Stomach (tissue), 9 donors: ENCODE measurements around the gene PKP4. TPM values are rescaled to one million over a fixed set of nuclear protein-coding genes. Genes with fewer than 3 reads are reported as not detected.
A peak's percentile ranks its signal among the peaks of the same experiment; 100 is the strongest.

Experiments
- DNase-seq, 2 donors: peaks; one replicate each; pipeline versions ENCODE4 v3.0.0 to v3.0.0-alpha.2; 2013 to 2019
- H3K27ac ChIP-seq, 5 donors: fragments of 200-600 bp in 4 of 5; sonication (generic) in 4 of 5; one replicate each; pipeline ENCODE4 v1.5.1; 2013 to 2019; ENCODE audit warnings: mild to moderate bottlenecking in 1 of 5, moderate library complexity in 1 of 5
- H3K27me3 ChIP-seq, 3 donors: fragments of 200-600 bp; sonication (generic); one replicate each; pipeline ENCODE4 v1.5.1; 2017 to 2019; ENCODE audit warnings: mixed run types in 1 of 3
- H3K36me3 ChIP-seq, 4 donors: fragments of 200-600 bp; sonication (generic); 1 replicate in 3 of 4; 2 replicates in 1 of 4; pipeline ENCODE4 v1.5.1; 2016 to 2019
- H3K4me1 ChIP-seq, 4 donors: fragments of 200-600 bp; sonication (generic); one replicate each; pipeline ENCODE4 v1.5.1; 2016 to 2019
- H3K4me3 ChIP-seq, 4 donors: fragments of 200-600 bp; sonication (generic) in 3 of 4; one replicate each; pipeline ENCODE4 v1.5.1; 2016 to 2019; ENCODE audit warnings: mild to moderate bottlenecking in 1 of 4
- H3K9me3 ChIP-seq, 4 donors: fragments of 200-600 bp; sonication (generic); one replicate each; pipeline ENCODE4 v1.5.1; 2016 to 2019
- CTCF ChIP-seq, 7 experiments: fragments of 450-650 bp in 4 of 7; fragments of 200-600 bp in 3 of 7; sonication (generic) in 3 of 7; IDR thresholded peaks; one replicate each; pipeline ENCODE4 v1.5.1; 2016 to 2019; ENCODE audit warnings: antibody characterized with exemption in 7 of 7, control low read depth in 2 of 7, mild to moderate bottlenecking in 1 of 7
- EP300 ChIP-seq: sonication (generic); formaldehyde crosslinking; IDR thresholded peaks from one replicate; pipeline ENCODE4 v1.6.1; 2017; ENCODE audit warnings: antibody characterized with exemption
- POLR2A ChIP-seq, 4 donors: fragments of 450-650 bp; IDR thresholded peaks; one replicate each; pipeline ENCODE4 v1.6.1; 2016; ENCODE audit warnings: antibody characterized with exemption in 4 of 4, control low read depth in 2 of 4, mild to moderate bottlenecking in 1 of 4, moderate library complexity in 1 of 4
- POLR2AphosphoS5 ChIP-seq, 3 donors: sonication (generic); formaldehyde crosslinking; IDR thresholded peaks; one replicate each; pipeline ENCODE4 v1.6.1; 2016; ENCODE audit warnings: antibody characterized with exemption in 3 of 3
- WGBS, 5 donors: extraction: QIAGEN DNeasy Blood & Tissue Kit in 3 of 5; methylation state at CpG; one replicate each; pipeline versions ENCODE4 v1.1.5 to v1.1.7; 2013 to 2018; 5-methylcytosine and 5-hydroxymethylcytosine counted together
- intact Hi-C: fragments of 100-400 bp; cut with DNase I; formaldehyde crosslinking; loops from one replicate; pipeline ENCODE4 v1.15.1; 2023; ENCODE audit warnings: low total_unique reads
- polyA plus RNA-seq, 3 donors: library from polyadenylated mRNA; stranded (reverse); fragments of 200-250 nt; gene quantifications; one replicate each; pipeline ENCODE4 v1.2.3, GENCODE V29; 2013
- total RNA-seq, 5 donors: library from RNA; depleted of rRNA; stranded (reverse); fragments of >200 nt; gene quantifications; one replicate each; pipeline versions ENCODE4 v1.1.0 to v1.2.3, GENCODE V29; 2014 to 2016
- donor health status: healthy with polysubstance abuse.
- donor health status: Bipolar disorder and iron deficiency.
- donor health status: healthy.

Gene PKP4
- total and polyA plus RNA-seq, 8 donors = 20.5 to 223 (median 75.8) TPM

GRCh38 chr2:158713523-158714138 lies 256.9 kb downstream of the PKP4 start:
- TF ChIP-seq EP300 (no peak), CTCF (IDR thresholded peaks at IDR 0.05) (no peak), POLR2A (IDR thresholded peaks at IDR 0.05) (no peak), POLR2AphosphoS5 (IDR thresholded peaks at IDR 0.05) (no peak)
- no peak overlapping the region for H3K4me3 ChIP-seq
- no peaks in the 10 kb centered on the region for H3K36me3 ChIP-seq
- DNase-seq = no peak
- H3K9me3 ChIP-seq = peaks cover 0 to 6% (median 0%) of the 10 kb centered on the region in 4 donors
- H3K4me1 ChIP-seq = peaks cover 0 to 4% (median 0%) of the 10 kb centered on the region in 4 donors
- 91 to 100% (median 97%) methylated on average over 2 of the region's 2 CpGs for WGBS, 5 donors
- H3K27me3 ChIP-seq = no peaks in the 10 kb centered on the region
- H3K27ac ChIP-seq = no peak overlapping the region
- intact Hi-C loops = no loop called here

GRCh38 chr2:158714420-158714819 lies 257.7 kb downstream of the PKP4 start:
- Histone ChIP-seq H3K4me3 (no peak overlapping the region), H3K27ac (no peak overlapping the region), H3K9me3 (peaks cover 0 to 6% (median 0%) of the 10 kb centered on the region in 4 donors), H3K36me3 (no peaks in the 10 kb centered on the region), H3K4me1 (peaks cover 0 to 4% (median 0%) of the 10 kb centered on the region in 4 donors), H3K27me3 (no peaks in the 10 kb centered on the region)
- intact Hi-C loops = no loop called here
- TF ChIP-seq POLR2AphosphoS5 (IDR thresholded peaks at IDR 0.05) (no peak), EP300 (no peak), CTCF (IDR thresholded peaks at IDR 0.05) (no peak), POLR2A (IDR thresholded peaks at IDR 0.05) (no peak)
- 66 to 85% (median 73%) methylated on average over 4 of the region's 4 CpGs for WGBS, 5 donors
- no peak for DNase-seq

- TF ChIP-seq POLR2A (IDR thresholded peaks at IDR 0.05) = no peak
- no peak for TF ChIP-seq CTCF (IDR thresholded peaks at IDR 0.05)
- no peak for TF ChIP-seq POLR2AphosphoS5 (IDR thresholded peaks at IDR 0.05)
- no peak for TF ChIP-seq EP300
- intact Hi-C loops = no loop called here
- WGBS, 5 donors = 83 to 94% (median 92%) methylated on average over 1 of the region's 1 CpG
- DNase-seq = no peak
- Histone ChIP-seq H3K4me3 (no peak overlapping the region), H3K9me3 (peaks cover 0 to 6% (median 0%) of the 10 kb centered on the region in 4 donors), H3K36me3 (no peaks in the 10 kb centered on the region), H3K27me3 (no peaks in the 10 kb centered on the region), H3K27ac (peak overlapping the region in 4 of 5 donors; percentile 10 to 18 (median 14)), H3K4me1 (peaks cover 0 to 4% (median 0%) of the 10 kb centered on the region in 4 donors)
Observed at GRCh38 chr2:158715357-158715756, 258.6 kb downstream of the PKP4 start.

- Histone ChIP-seq H3K4me3 (no peak overlapping the region), H3K27ac (peak overlapping the region in 4 of 5 donors; percentile 36 to 66 (median 48))
- WGBS, 5 donors = 59 to 86% (median 78%) methylated on average over 5 of the region's 5 CpGs
Observed at GRCh38 chr2:158716121-158716791, 259.5 kb downstream of the PKP4 start.

More at GRCh38 chr2:158716121-158716791, 259.5 kb downstream of the PKP4 start:
- intact Hi-C loops = no loop called here
- no peaks in the 10 kb centered on the region for H3K36me3 ChIP-seq
- TF ChIP-seq POLR2A (IDR thresholded peaks at IDR 0.05) (no peak), EP300 (peak; percentile 53), POLR2AphosphoS5 (IDR thresholded peaks at IDR 0.05) (peak in 2 of 3 donors; percentile 2 to 15), CTCF (IDR thresholded peaks at IDR 0.05) (no peak)
- DNase-seq = peak in 1 of 2 donors; percentile 59
- peaks cover 0 to 4% (median 0%) of the 10 kb centered on the region in 4 donors for H3K4me1 ChIP-seq
- H3K9me3 ChIP-seq = peaks cover 0 to 6% (median 0%) of the 10 kb centered on the region in 4 donors
- H3K27me3 ChIP-seq = no peaks in the 10 kb centered on the region
